Stimulated activated CD4-positive, alpha-beta T cell treated with anti-CD3 and anti-CD28 coated beads, Interleukin-2, amount 100 ng/mL, for 24 hours (primary cell): ENCODE data around the gene SLC23A3.

Experiments used
- DNase-seq, 2 donors: peaks; one replicate each; pipeline ENCODE4 v3.0.0-alpha.2; 2020

SLC23A3 gene

DNA sequence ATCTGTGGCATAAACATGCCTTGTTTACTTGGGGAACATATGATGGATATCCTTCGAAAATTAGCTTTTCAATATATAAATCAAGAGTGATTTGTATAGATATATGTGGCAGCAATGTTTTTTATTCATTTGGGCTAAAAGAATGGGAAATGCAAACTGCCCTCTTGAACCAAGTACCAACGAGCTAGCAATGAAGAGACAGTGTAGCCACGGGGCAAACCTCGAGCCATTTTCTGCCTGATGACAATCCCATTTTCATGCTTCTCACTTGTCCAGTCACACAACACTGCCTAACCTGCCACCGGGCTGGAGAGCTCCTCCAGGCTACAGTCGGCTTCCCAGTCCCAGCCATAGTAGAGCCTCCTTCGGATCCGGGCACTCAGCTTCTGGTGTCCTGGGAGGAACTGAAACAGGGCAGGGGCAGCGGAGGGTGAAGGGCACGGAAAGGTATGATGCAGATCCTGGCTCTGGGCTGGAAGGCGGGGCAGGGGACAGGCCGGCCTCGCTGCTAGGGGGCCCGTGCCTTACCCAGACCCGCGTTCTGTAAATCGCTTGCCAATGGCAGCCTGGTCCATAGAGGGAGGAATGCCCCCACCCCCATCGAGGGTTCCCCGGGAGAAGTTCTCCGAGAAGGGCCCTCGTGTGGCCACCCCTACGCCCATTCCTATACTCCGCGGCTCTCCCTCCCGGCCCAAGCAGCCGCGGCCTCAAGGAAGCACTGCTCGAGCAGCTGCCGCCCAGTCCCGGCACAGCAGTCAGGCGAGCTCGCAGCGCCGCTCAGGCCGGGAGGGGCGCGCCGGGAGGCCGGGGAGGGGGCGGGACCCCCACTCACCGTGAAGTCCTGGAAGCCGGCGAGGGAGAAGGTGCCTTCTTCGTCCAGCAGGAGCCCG, 6.3 kb upstream of the SLC23A3 start:
- peak; percentile 41 to 47 for DNase-seq

DNA sequence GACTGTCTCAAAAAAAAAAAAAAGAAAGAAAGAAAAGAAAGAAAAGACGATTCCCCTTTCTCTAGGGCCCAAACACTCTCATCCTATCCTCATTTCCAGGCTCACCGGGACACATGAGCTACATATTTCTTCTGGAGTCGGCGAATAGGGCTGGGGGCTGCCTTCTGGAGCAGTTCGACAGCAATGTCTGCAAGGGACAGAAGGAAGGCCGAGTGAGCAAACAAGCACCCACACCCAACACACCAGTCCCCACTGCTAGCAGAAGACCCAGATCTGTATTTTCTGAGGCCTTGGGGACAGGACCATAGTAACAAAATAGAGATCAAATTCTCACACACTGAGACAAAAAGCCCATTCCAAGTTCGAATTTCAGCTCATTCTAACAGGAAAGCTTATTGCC, 5.7 kb upstream of the SLC23A3 start:
- DNase-seq: no peak

DNA sequence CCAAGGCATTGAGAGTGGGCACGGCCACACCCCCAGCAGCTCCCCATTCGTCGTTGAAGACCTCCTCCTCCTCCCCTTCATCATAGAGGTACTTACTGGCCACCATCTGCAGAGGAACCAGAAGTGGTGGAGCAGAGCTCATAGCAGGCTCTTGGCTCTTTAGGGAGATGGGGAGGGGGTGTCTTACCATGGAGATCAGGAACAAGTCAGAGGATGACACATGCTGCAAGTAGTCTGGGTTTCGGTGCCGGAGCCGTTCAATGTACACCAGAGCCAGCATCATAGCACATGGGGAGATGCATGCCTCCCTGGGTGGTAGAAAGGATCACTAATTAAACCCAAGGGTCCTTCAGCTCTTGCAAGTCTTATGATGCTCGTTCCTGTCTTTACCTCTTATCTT, 5.0 kb upstream of the SLC23A3 start:
- no peak for DNase-seq

DNA sequence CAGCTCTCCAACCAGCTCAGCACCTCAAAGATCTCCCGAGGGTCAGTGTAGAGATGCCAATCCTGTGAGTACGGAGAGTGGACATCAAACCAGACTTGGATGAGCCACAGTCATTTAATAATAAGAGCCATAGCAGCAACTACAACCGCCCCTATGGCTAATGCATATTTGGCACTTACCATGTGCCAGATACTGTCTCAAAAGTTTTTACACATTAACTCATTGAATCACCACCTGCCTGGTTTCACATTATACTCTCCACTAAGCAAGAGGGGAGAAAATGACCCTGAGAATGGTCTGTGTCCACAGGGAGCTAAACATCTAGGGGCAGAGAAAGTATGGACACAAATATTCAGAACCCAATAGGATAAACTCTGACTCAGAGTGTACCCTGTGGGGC, 4.3 kb upstream of the SLC23A3 start:
- no peak for DNase-seq

DNA sequence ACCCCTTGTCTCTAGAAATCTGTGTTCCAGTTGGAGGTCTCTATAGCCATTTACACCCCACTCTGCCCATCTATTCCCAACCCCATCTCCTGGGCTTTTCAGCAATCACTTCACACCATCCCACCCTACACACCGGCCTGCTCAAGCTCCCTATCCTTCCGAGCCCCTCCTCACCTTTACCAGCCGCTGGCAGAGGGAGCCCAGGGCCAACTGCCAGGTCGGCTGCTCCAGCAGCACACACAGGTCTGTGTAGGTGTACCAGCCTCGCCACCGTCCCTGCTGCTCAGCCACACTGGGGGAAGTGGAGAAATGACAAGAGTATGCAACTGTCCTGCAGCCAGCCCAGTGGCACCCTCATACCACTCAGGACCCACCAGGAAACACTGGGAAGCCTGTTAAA, 3.3 kb upstream of the SLC23A3 start:
- DNase-seq: no peak

DNA sequence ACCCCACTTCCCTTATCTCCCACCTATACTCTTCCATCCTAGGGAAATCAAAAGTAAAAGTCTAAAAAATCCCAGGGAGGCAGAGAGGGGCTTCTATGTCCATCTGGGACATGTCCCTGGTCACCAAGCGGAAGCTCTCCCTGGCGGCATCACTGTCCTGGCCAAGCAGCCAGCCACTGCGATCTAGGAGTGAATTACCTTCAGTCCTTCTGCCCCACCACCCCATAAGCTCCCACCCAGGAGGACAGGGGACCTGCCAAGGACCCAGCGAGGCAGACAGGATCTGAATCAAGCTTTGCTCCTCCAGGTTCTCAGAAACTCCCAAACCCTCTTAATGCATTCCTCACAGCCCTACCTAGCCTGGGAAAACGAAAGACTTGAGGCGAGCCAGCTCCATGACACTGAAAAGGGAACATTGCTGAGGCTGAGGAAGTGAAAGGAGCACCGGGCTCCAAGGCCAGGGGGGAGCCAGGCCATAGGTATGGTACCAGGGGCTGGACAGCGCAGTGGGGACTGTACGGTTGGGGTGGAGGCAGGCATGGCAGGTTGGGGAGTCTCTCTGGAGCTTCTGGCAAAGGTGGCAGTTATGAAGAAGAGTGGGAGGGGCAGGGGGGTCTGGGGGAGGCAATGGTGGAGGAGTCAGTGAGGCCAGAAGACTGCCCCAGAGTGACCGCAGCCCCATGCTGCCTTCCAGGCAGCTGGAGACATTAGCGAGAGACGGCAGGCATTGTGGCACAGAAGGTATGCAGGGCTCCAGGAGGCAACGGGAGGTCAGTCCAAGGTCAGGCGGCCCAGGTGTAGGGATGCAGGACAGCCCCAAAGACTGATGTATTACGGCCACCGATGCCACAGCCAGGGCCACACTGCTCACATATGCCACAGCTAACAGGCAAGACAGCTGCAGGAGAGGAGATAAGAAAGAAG, 2.7 kb upstream of the SLC23A3 start:
- DNase-seq: no peak

DNA sequence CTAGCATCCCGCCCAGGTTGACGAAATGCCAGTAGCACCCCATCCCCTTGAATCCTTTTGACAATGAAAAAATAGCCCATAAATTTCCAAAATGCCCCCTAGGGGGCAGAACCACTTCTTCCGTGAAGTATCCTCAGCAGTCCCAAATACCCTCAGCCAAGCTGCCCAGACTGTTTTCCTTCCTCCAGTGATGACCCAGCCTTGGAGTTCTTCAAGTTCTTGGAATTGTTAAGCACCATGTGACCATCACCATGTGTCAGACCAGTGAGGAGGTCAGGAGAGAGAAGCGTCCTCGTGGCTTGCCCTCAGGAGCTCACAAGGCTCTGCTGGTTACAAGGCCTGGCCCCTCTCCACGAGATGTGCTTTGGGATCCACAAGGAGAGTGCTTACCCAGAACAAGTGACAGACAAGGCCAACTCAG, 1.4 kb upstream of the SLC23A3 start:
- peak in 1 of 2 donors; percentile 46 for DNase-seq

DNA sequence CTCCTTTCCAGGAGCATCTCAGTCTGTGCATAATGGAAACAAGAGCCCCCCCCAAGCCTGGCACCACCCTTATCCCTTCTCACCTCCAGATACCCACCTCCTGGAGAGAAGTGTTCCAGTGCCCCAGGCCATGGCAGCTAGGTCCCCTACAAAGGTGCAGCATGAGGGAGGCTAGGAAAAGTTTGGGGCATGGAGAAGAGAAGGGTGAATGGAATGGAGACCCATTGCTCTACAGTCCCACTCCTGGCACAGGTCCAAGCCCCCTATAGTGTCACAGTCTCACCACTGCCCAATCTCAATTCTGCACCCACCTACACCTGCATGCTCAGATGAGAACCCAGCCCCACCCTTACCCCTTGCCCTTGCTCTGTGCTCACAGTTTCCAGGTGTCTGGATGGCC, 897 bp downstream of the SLC23A3 start:
- DNase-seq: no peak

DNA sequence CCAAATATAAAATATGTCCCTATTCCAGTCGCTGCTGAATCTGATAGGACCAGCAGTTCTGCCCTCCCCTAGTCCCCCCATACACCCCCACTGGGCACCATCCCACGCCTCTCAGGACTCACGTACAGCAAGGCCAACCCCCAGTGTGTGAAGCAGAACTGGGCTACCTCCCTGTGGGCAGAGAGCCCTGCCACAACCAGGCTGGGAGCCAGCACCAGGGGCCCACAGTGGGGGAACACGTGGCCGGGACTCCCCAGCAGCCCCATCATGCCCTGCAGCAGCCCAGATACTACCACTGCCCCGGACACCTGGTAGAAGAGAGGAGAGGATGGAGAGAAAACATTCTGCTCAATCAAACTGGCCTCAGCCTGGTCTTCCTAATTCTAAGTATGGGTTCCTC, 1.3 kb downstream of the SLC23A3 start:
- DNase-seq: no peak

DNA sequence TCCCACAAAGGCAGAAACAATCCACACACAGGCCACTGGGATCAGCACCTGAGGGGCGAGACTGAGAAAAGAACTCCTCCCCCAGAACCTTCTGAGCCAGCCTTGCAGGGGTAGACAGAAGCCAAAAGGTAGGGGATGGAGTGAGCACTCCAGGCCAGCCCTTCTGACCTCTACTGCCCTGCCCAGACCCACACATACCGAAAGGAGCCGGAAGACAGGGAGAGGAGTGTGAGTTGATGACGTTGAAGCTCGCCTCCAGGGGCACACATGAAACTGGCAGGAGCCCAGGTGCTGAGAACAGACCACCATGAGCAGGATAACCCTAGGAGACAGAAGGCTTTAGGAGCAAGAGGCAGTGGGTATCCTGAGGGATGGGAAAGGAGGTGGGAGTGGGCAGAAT, 1.8 kb downstream of the SLC23A3 start:
- no peak for DNase-seq

DNA sequence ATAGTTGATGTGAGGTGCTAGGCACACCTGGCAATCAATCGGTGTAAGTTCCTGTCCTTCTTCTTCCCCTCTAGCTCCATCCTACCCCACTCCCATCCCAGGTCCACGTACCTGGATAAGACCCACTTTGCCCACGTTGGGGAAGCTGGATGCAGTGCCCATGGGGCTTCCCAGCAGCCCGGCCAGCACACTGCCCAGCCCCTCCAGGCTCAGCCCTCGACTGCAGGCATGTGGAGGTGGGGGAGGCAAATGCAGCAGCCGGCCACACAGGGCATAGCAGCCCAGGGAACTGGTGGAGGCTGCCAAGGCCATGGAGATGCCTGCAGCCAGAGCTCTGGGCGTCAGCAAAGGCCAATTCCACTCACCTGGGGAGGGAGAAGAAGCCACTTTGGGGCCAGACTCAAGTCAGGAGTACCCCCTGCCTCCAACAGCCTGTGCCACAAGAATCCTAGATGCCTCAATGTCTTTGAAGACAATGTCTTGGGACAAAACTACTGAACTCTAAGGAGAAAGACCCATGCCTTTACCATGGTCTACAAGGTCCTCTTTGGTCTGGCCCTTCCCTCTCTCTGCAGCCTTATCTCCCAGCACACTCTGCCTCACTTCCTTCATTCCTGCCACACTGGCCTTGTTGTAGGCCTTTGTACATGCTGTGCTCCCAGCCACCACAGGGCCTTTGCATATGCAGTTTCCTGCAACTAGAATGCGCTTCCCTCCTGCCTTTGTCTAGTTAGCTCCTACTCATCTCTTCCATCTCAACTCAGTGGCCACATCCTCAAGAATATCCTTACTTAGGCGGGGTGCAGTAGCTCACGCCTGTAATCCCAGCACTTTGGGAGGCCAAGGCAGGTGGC, 4.5 kb downstream of the SLC23A3 start:
- DNase-seq: no peak

DNA sequence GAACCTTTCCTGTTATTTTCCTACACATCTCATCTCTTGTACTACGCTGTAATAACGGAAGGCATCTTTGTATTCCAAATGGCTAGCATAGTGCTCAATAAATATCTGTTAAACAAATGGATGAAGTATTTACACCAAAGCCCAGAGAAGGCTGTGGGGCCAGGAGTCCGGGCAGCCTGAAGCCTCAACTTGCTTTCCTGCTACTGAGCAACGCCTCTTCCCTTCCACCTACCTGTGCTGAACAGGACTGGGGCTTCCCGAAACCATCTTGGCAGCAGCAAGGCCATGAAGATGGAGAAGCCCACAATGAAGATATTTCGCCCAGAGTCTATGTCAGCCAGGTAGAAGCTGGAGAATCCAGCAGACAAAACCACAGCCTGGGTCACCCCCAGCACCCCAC, 6.7 kb downstream of the SLC23A3 start:
- no peak for DNase-seq

DNA sequence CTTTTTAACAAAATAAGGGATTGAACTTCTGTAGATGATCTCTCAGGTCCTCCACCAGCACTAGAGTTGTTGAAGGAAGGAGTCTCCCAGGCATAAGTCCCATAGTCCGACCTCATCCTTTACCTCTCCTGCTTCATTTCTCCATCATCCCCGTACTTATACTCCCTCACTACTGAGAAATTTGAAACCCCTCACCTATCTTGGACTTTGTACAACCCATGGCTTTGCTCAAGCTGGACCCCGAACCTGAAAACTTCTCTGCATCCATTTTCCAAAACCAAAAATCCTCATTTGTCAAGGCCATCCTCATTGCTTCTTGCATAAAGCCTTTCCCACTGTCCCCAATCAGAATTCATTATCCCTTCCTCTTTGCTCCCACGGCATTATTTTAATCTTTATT, 8.7 kb downstream of the SLC23A3 start:
- DNase-seq: no peak

DNA sequence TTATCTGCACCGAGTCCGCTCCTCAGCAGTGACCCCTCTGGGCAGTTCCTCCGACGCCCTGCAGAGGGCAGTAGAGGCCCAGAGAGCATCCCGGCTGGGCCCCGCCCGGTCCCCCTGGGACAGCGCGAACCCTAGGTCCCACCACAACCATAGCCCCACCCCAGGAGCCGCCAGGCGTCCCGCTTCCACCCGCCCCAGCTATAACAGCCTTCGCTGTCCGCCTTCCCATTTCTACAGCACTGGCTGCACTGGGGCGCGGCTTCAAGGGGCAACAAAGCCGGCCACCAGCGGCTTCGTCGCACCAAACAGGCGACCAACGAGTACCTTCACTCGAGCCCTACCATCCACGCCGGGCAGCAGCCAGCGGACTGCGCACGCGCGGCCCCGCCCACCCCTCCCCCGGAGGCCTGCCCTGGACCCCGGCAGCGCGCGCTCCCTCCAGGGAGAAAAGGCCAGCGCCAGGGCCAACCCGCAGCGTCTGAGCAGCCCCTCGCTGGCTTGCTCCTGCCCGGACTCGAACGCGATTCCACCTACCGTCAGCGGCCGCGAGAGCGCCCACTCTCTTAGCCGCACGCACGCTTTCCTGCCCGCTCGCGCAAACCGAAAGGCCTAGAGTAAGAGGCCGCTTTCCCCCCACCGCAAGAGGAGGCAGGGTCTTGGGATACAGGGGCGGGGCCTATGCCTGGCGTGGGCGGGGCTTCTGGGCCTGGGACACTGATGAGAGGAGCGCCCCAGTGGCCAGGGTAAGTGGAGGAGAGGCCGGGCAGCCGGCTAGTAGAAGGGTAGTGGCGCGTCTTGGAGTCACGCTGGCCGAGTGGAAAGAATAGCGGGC, 9.4 kb downstream of the SLC23A3 start, which contains the start of gene NHEJ1:
TSS of gene NHEJ1 (minus strand) at position 630 of the 832 bp plus-strand sequence. CDS start 2,453 bp downstream, outside the sequence.
- peak; percentile 95 to 98 for DNase-seq

DNA sequence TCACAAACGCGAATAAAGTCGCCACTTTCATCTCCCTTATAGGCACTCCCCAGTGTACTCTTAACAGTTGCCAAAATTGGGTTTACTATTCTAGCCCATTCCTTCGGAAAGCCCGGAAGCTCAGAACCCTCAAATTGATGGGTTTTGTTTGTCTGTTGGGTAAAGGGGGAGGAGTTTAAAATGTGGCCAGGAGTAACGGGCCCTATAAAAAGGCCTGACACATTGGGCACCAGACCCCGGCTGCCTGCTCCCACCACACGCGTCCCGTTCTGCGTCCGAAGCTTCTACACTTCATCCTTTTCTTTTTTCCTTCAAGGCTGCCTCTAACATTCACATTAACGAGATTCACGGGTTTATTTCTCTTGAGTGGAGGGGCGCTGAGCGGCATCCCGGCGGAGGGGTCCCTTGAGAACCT, 10.1 kb downstream of the SLC23A3 start:
- DNase-seq: no peak

DNA sequence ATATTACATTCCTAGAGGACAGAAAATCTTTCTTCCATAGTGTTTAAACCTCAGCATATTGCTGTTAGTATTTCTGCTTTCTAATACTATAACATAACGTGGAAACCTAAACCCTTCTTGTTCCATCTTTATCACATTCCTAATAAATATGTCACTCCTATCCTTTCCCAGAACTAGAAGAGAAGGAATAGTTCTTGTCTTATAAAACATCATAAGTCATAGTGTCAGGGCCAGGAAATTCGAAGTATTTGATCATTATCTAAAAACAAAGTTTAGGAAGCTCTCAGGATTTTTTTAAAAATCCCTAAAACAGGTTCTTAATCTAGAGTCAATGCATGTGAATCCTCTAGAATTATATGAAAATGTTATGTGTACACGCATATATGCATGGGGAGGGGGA, 11.2 kb downstream of the SLC23A3 start:
- no peak for DNase-seq

DNA sequence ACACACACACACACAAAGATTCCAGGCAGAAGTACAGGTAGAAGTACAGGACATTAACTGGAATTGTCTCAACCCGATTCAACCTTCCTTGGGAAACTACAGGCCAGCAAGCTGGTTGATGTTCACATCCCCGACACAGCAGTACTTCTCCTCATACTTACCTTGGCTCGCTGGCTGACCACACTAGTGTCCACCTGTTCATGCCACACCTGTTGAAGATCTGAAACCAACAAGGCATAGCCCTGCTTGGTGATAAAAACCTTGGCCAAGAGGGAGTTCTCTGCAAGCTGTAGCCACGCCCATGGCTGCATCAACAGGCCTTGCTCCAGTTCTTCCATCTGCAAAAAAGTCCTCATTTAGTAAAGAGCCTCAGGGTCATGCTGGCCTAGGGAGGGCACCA, 11.8 kb downstream of the SLC23A3 start:
- no peak for DNase-seq

DNA sequence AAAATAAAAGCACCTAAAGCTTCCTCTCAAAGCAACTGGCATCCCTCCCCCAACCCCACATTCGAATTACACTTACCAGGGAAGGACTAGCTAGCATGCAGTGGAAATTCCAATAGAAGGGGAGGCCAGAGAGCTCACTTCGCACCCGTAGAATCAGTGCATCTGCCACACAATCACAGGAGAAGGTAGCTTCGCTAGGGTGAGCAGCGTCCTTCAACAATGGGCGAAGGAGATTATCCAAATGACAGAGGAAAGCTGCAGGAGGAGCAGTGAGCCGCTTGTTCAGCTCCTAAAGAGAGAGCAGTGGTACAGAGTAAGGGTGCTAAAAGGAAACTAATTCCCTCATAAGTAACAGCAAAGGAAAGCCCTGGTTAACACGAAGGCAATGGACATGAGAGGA, 12.4 kb downstream of the SLC23A3 start:
- no peak for DNase-seq

DNA sequence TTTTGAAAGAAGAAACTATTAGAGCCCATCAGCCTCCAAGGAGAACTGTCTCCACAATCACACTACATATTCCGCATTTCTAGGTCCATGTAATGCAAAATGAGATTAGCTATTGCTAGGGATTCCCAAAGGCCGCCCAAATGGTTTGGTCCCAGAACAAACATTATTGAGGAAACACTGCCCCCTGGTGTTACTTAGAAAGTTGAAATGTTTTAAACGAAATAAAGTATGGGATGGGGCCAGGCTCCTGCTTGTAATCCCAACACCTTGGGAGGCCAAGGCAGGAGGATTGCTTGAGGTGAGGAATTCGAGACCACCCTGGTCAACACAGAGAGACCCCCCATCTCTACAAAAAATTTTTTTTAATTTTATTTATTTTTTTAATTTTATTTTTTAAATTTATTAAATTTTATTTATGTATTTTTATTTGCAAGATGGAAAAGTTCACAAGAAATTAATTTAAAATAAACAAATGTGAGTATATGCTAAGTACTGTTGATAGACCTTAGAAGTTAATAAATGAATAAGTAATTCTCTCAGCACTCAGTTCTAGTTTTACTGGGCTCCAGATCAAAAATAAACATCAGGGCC, 14.7 kb downstream of the SLC23A3 start:
- peak in 1 of 2 donors; percentile 44 for DNase-seq

DNA sequence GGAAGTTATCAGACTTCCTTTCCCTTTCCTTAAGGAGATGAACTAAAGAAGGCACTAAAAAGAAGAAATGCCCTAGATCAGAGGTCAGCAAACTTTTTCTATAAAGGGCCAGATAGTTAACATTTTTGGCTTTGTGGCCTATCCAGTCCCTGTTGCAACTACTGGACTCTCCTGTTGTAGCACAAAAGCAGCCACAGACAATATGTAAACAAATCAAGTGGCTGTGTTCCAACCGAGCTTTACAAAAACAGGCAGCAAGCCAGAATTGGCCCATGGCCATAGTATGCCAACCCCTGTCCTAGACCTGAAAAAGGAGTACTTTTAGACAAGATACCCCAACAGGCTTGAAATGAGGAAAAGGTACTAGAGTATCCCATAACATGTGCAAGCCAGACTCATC, 20.2 kb downstream of the SLC23A3 start:
- DNase-seq: no peak

DNA sequence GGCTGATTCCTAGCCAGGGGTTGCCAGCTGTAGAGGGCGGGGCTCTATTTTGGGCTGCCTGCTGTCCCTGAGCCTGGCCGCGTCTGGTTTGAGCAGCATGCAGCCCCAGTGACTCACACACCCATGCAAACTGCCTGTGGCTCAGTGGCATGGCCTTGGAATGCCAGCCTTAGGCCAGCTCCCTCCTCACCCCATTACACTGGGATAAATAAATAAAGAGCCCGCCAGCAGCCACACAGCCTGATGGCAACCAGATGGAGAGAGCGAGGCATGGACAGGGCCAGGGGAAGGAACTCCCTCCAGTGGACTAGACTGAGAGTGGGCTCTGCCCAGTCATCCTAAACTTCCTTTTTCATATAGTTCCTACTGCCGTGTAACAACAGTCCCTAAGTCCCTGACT, 27.5 kb downstream of the SLC23A3 start:
- no peak for DNase-seq
